ENCODE measurements around the gene PRKCQ. TPM values are rescaled to one million over a fixed set of nuclear protein-coding genes. Genes with fewer than 3 reads are reported as not detected.

PRKCQ gene
- total RNA-seq, 2 donors from 2014 or later: 0.33 to 6.0 TPM

GRCh38 chr10:6393168-6393567, 186.9 kb downstream of the PRKCQ start:
- TF ChIP-seq POLR2A (IDR thresholded peaks at IDR 0.05) (no peak), CTCF (IDR thresholded peaks at IDR 0.05) (no peak)
- no peaks in the 10 kb centered on the region for H3K9me3 ChIP-seq
- no peak overlapping the region for H3K27ac ChIP-seq
- no peak for ATAC-seq
- no peaks in the 10 kb centered on the region for H3K27me3 ChIP-seq
- H3K4me1 ChIP-seq: no peaks in the 10 kb centered on the region
- H3K4me3 ChIP-seq: no peak overlapping the region
- intact Hi-C loops (cut with DNase I): no loop called here
- DNase-seq: no peak
- WGBS, 2 donors: 85 to 88% methylated on average over 2 of the region's 2 CpGs
- H3K36me3 ChIP-seq (replicated peaks in 1 of 2; ENCODE audit: insufficient read depth in 1 of 2, low read depth in 2 of 2): no peaks in the 10 kb centered on the region

GRCh38 chr10:6390213-6390845, 189.7 kb downstream of the PRKCQ start:
- Histone ChIP-seq H3K9me3 (no peaks in the 10 kb centered on the region), H3K27me3 (no peaks in the 10 kb centered on the region), H3K36me3 (replicated peaks in 1 of 2; ENCODE audit: insufficient read depth in 1 of 2, low read depth in 2 of 2) (no peaks in the 10 kb centered on the region), H3K4me3 (no peak overlapping the region), H3K4me1 (no peaks in the 10 kb centered on the region), H3K27ac (no peak overlapping the region)
- no peak for DNase-seq
- intact Hi-C loops (cut with DNase I): no loop called here
- 83 to 93% methylated on average over 2 of the region's 2 CpGs for WGBS, 2 donors
- TF ChIP-seq POLR2A (IDR thresholded peaks at IDR 0.05) (no peak), CTCF (IDR thresholded peaks at IDR 0.05) (no peak)
- ATAC-seq: no peak

GRCh38 chr10:6388261-6388893, 191.7 kb downstream of the PRKCQ start:
- H3K4me1 ChIP-seq: no peaks in the 10 kb centered on the region
- TF ChIP-seq CTCF (IDR thresholded peaks at IDR 0.05) (no peak), POLR2A (IDR thresholded peaks at IDR 0.05) (no peak)
- no peaks in the 10 kb centered on the region for H3K27me3 ChIP-seq
- DNase-seq (no peak), ATAC-seq (no peak)
- 60 to 63% methylated on average over 4 of the region's 4 CpGs for WGBS, 2 donors
- H3K27ac ChIP-seq: no peak overlapping the region
- no peaks in the 10 kb centered on the region for H3K9me3 ChIP-seq
- H3K36me3 ChIP-seq (replicated peaks in 1 of 2; ENCODE audit: insufficient read depth in 1 of 2, low read depth in 2 of 2): no peaks in the 10 kb centered on the region
- intact Hi-C loops (cut with DNase I): no loop called here
- H3K4me3 ChIP-seq: no peak overlapping the region

- Histone ChIP-seq H3K4me1 (no peaks in the 10 kb centered on the region), H3K27ac (no peak overlapping the region), H3K4me3 (no peak overlapping the region), H3K27me3 (no peaks in the 10 kb centered on the region), H3K9me3 (no peaks in the 10 kb centered on the region), H3K36me3 (replicated peaks in 1 of 2; ENCODE audit: insufficient read depth in 1 of 2, low read depth in 2 of 2) (no peaks in the 10 kb centered on the region)
- no peak for ATAC-seq
- intact Hi-C loops (cut with DNase I): no loop called here
- no peak for DNase-seq
- TF ChIP-seq CTCF (IDR thresholded peaks at IDR 0.05) (peak in 1 of 7 experiments; percentile 16), POLR2A (IDR thresholded peaks at IDR 0.05) (no peak)
- 88 to 91% methylated on average over 5 of the region's 5 CpGs for WGBS, 2 donors
Observed at GRCh38 chr10:6386960-6387359, 193.1 kb downstream of the PRKCQ start.

GRCh38 chr10:6386346-6386745, 193.7 kb downstream of the PRKCQ start:
- Histone ChIP-seq H3K4me3 (no peak overlapping the region), H3K9me3 (no peaks in the 10 kb centered on the region), H3K36me3 (replicated peaks in 1 of 2; ENCODE audit: insufficient read depth in 1 of 2, low read depth in 2 of 2) (no peaks in the 10 kb centered on the region), H3K4me1 (no peaks in the 10 kb centered on the region), H3K27ac (no peak overlapping the region), H3K27me3 (no peaks in the 10 kb centered on the region)
- TF ChIP-seq CTCF (IDR thresholded peaks at IDR 0.05) (no peak), POLR2A (IDR thresholded peaks at IDR 0.05) (no peak)
- WGBS, 2 donors: 80 to 88% methylated on average over 6 of the region's 6 CpGs
- ATAC-seq: no peak
- DNase-seq: peak in 1 of 4 donors; percentile 48
- intact Hi-C loops (cut with DNase I): no loop called here

All from body of pancreas (tissue), 4 donors.